ENCODE data around the gene ARL14EP.

The ARL14EP gene

DNA sequence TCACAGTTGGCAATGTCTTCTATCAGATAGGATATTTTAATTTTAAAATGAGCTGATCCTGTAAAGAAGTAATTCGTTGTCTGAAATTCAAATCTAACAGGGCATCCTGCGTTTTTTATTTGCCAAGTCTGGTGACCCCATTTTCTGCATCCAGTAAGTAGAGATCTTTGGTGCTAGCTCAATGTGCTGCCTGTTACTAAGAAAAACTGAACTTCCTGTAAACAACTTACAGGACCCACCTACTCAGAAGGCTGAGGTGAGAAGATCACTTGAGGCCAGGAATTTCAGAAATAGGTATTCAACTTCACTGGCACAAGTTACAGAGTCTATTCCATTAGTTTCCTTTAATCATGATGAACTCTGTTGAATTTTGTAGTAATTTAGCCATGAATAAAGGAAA, 4.0 kb downstream of the ARL14EP start:
- Histone ChIP-seq H3K4me3 (ENCODE audit: low read length in 2 of 2) (no peak overlapping the region), H3K36me3 (ENCODE audit: control insufficient read depth in 2 of 2, insufficient read depth in 2 of 2, low read length in 2 of 2) (peaks cover 0 to 4% of the 10 kb centered on the region in 2 donors), H3K9me3 (ENCODE audit: control insufficient read depth in 2 of 2, low read length in 2 of 2) (no peaks in the 10 kb centered on the region), H3K4me1 (ENCODE audit: control insufficient read depth, insufficient read depth, low read length) (peaks cover 17% of the 10 kb centered on the region), H3K27ac (ENCODE audit: low read length) (no peak overlapping the region), H3K9ac (ENCODE audit: low read length in 2 of 2) (no peak overlapping the region), H3K27me3 (ENCODE audit: control insufficient read depth in 1 of 2, insufficient read depth in 2 of 2, low read length in 2 of 2) (no peaks in the 10 kb centered on the region)

DNA sequence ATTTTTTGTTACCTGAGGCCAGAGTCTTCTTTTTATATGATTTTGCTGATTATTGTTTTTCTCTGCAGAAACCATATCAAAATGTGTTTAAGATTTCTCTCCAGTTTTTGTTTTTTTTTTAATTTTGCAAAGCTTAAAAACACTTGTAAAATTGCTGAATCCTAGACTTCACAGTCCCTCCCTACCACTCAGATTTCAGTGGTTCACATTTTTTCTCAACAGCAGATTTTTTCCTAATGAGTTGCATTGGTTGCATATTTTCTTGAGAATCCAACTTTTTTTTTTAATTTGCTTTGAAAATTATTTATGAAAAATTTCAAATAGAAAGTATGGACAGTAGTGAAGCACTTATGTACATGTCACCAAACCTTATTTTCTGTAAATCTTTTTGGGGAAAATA, 5.8 kb downstream of the ARL14EP start:
- no peak overlapping the region for H3K9ac ChIP-seq (ENCODE audit: low read length in 2 of 2)
- H3K4me1 ChIP-seq (ENCODE audit: control insufficient read depth, insufficient read depth, low read length) = peaks cover 16% of the 10 kb centered on the region
- H3K36me3 ChIP-seq (ENCODE audit: control insufficient read depth in 2 of 2, insufficient read depth in 2 of 2, low read length in 2 of 2) = peaks cover 6 to 12% of the 10 kb centered on the region in 2 donors
- H3K4me3 ChIP-seq (ENCODE audit: low read length in 2 of 2) = no peak overlapping the region
- H3K27ac ChIP-seq (ENCODE audit: low read length) = no peak overlapping the region
- no peaks in the 10 kb centered on the region for H3K27me3 ChIP-seq (ENCODE audit: control insufficient read depth in 1 of 2, insufficient read depth in 2 of 2, low read length in 2 of 2)
- no peaks in the 10 kb centered on the region for H3K9me3 ChIP-seq (ENCODE audit: control insufficient read depth in 2 of 2, low read length in 2 of 2)

DNA sequence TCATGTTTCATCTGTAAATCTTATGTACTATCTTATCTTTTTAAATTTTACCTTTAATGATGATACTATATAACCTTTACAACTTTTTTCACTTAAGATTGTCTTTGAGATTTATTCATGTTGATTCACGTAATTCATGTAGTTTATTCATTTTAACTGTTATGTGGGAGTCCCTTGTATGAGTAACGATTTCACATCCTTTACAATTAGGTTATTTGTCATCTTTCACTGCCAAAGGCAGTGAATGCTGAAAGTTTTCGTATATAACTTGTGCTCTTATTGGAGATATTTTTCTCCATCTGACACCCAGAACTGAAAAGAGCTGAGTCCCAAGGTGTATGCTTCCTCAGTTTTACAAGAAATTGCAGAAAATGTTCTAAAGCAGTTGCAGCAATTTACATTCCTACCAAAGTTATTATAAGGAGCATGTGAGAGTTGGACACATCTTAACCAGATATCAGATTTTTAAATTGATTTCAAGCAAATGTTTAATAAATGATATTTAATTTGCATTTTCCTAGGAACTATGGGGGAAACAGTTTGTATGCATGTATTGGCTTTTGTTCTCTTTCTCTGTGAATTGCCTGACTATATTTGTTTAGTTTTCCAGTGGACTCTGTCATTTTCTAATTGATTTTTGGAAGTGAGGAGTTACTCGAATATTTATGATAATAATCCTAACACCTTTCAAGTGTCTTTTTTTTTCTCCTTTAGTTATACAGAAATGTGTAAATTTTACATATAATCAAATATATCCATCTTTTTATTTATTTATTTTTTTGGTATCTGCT, 6.4 kb downstream of the ARL14EP start:
- Histone ChIP-seq H3K9me3 (ENCODE audit: control insufficient read depth in 2 of 2, low read length in 2 of 2) (no peaks in the 10 kb centered on the region), H3K9ac (ENCODE audit: low read length in 2 of 2) (no peak overlapping the region), H3K27ac (ENCODE audit: low read length) (no peak overlapping the region), H3K36me3 (ENCODE audit: control insufficient read depth in 2 of 2, insufficient read depth in 2 of 2, low read length in 2 of 2) (peaks cover 6 to 15% of the 10 kb centered on the region in 2 donors), H3K4me1 (ENCODE audit: control insufficient read depth, insufficient read depth, low read length) (peaks cover 13% of the 10 kb centered on the region), H3K4me3 (ENCODE audit: low read length in 2 of 2) (no peak overlapping the region), H3K27me3 (ENCODE audit: control insufficient read depth in 1 of 2, insufficient read depth in 2 of 2, low read length in 2 of 2) (no peaks in the 10 kb centered on the region)

DNA sequence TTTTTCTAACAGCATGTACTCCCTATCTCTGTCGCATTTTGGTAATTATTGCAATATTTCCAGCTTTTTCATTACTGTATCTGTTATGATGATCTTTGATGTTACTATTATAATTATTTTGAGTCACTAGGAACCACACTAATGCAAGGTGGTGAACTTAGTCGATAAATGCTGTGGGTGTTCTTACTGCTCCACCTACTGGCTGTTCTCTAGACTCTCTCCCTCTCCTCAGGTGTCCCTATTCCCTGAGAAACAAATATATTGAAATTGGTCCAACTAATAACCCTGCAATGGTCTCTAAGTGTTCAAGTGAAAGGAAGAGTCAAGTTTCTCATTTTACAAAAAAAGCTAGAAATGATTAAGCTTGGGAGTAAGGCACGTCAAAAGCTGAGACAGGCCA, 10.5 kb downstream of the ARL14EP start:
- Histone ChIP-seq H3K9ac (ENCODE audit: low read length in 2 of 2) (no peak overlapping the region), H3K4me3 (ENCODE audit: low read length in 2 of 2) (no peak overlapping the region), H3K9me3 (ENCODE audit: control insufficient read depth in 2 of 2, low read length in 2 of 2) (no peaks in the 10 kb centered on the region), H3K27ac (ENCODE audit: low read length) (no peak overlapping the region), H3K36me3 (ENCODE audit: control insufficient read depth in 2 of 2, insufficient read depth in 2 of 2, low read length in 2 of 2) (peaks cover 25 to 35% of the 10 kb centered on the region in 2 donors), H3K27me3 (ENCODE audit: control insufficient read depth in 1 of 2, insufficient read depth in 2 of 2, low read length in 2 of 2) (no peaks in the 10 kb centered on the region), H3K4me1 (ENCODE audit: control insufficient read depth, insufficient read depth, low read length) (no peaks in the 10 kb centered on the region)

DNA sequence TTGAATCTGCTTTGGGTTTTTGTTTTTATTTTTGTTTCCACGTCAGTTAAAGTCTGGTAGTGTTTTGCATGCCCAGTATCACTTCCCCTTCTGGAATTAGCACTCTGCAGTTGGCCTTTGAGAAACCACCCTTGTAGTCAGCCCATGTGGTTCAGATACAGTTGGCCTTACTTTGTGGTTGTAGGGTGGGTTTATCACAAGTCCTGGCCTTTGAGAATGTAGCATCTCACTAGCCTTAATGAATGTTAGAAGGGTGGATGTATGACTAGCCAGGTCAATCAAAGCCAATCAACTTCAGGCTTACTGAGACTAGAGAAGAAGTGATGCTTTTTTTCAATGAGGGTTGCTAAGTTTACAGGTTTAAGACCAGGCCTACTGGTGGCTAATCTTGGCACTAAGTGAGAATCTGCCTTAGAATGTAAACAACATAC, 19.8 kb downstream of the ARL14EP start:
- Histone ChIP-seq H3K4me1 (ENCODE audit: control insufficient read depth, insufficient read depth, low read length) (no peaks in the 10 kb centered on the region), H3K9me3 (ENCODE audit: control insufficient read depth in 2 of 2, low read length in 2 of 2) (no peaks in the 10 kb centered on the region), H3K27ac (ENCODE audit: low read length) (no peak overlapping the region), H3K27me3 (ENCODE audit: control insufficient read depth in 1 of 2, insufficient read depth in 2 of 2, low read length in 2 of 2) (no peaks in the 10 kb centered on the region), H3K4me3 (ENCODE audit: low read length in 2 of 2) (no peak overlapping the region), H3K9ac (ENCODE audit: low read length in 2 of 2) (no peak overlapping the region), H3K36me3 (ENCODE audit: control insufficient read depth in 2 of 2, insufficient read depth in 2 of 2, low read length in 2 of 2) (peaks cover 2 to 7% of the 10 kb centered on the region in 2 donors)

DNA sequence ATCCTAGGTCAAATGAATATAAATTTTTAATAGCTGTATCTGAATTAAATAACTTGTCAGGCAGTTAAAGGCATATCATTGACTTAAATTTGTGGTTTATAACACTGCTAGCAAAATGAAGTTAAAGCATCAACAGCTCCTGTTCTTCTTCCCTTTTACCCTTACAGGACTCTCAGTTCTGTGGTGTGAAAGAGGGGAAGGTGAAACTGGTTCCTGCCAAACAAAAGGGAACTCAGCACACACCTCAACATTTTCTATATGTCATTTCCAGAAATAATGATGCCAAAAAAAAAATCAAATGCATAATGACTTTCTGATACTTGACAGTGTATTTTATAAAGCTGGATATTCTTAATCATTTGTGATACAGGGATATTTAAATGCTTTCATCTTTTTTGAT, 21.2 kb downstream of the ARL14EP start:
- Histone ChIP-seq H3K4me3 (ENCODE audit: low read length in 2 of 2) (no peak overlapping the region), H3K9ac (ENCODE audit: low read length in 2 of 2) (no peak overlapping the region), H3K9me3 (ENCODE audit: control insufficient read depth in 2 of 2, low read length in 2 of 2) (no peaks in the 10 kb centered on the region), H3K27me3 (ENCODE audit: control insufficient read depth in 1 of 2, insufficient read depth in 2 of 2, low read length in 2 of 2) (no peaks in the 10 kb centered on the region), H3K27ac (ENCODE audit: low read length) (no peak overlapping the region), H3K4me1 (ENCODE audit: control insufficient read depth, insufficient read depth, low read length) (no peaks in the 10 kb centered on the region), H3K36me3 (ENCODE audit: control insufficient read depth in 2 of 2, insufficient read depth in 2 of 2, low read length in 2 of 2) (peaks cover 0 to 7% of the 10 kb centered on the region in 2 donors)

DNA sequence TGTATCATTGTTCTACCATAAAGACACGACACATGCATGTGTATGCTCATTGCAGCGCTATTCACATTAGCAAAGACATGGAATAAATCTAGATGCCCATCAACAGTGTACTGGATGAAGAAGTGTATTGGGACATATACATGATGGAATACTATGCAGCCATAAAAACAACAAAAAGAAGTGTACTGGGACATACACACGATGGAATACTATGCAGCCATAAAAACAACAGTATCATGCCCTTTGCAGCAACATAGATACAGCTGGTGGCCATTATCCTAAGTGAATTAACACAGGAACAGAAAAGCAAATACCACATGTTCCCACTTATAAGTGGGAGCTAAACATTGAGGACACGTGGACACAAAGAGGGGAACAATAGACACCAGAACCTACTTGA, 22.7 kb downstream of the ARL14EP start:
- H3K4me3 ChIP-seq (ENCODE audit: low read length in 2 of 2) = no peak overlapping the region
- H3K4me1 ChIP-seq (ENCODE audit: control insufficient read depth, insufficient read depth, low read length) = no peaks in the 10 kb centered on the region
- no peaks in the 10 kb centered on the region for H3K27me3 ChIP-seq (ENCODE audit: control insufficient read depth in 1 of 2, insufficient read depth in 2 of 2, low read length in 2 of 2)
- H3K9ac ChIP-seq (ENCODE audit: low read length in 2 of 2) = no peak overlapping the region
- H3K9me3 ChIP-seq (ENCODE audit: control insufficient read depth in 2 of 2, low read length in 2 of 2) = no peaks in the 10 kb centered on the region
- no peak overlapping the region for H3K27ac ChIP-seq (ENCODE audit: low read length)
- peaks cover 0 to under 1% of the 10 kb centered on the region in 2 donors for H3K36me3 ChIP-seq (ENCODE audit: control insufficient read depth in 2 of 2, insufficient read depth in 2 of 2, low read length in 2 of 2)

DNA sequence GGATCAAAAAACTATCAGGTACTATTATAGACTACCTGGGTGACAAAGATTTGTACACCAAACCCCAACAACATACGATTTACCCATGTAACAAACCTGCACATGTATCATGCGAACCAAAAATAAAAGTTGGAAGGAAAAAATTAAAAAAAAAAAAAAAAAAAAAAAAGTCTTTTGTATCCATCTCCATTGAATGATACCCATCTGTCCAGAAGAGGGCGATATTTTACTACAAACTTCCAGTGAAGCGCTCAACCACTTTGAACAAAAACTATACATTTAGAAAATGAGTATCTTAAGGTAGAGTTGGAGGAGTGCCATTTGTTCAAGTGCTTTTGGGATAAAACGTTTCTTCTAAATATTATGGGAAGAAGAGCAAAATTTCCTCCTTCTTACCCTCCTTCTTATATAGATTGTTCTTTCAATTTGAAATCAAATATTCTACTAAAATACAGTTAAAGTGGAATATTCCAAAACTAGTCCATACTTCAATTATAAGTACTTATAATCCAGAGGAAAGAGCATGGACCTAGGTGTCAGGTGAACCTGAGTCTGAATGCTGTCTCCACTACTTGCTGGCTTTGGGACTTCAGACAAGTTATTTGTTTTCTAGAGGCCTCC, 23.3 kb downstream of the ARL14EP start:
- no peak overlapping the region for H3K27ac ChIP-seq (ENCODE audit: low read length)
- no peak overlapping the region for H3K4me3 ChIP-seq (ENCODE audit: low read length in 2 of 2)
- no peaks in the 10 kb centered on the region for H3K9me3 ChIP-seq (ENCODE audit: control insufficient read depth in 2 of 2, low read length in 2 of 2)
- H3K36me3 ChIP-seq (ENCODE audit: control insufficient read depth in 2 of 2, insufficient read depth in 2 of 2, low read length in 2 of 2) = no peaks in the 10 kb centered on the region
- no peak overlapping the region for H3K9ac ChIP-seq (ENCODE audit: low read length in 2 of 2)
- no peaks in the 10 kb centered on the region for H3K27me3 ChIP-seq (ENCODE audit: control insufficient read depth in 1 of 2, insufficient read depth in 2 of 2, low read length in 2 of 2)
- H3K4me1 ChIP-seq (ENCODE audit: control insufficient read depth, insufficient read depth, low read length) = no peaks in the 10 kb centered on the region

DNA sequence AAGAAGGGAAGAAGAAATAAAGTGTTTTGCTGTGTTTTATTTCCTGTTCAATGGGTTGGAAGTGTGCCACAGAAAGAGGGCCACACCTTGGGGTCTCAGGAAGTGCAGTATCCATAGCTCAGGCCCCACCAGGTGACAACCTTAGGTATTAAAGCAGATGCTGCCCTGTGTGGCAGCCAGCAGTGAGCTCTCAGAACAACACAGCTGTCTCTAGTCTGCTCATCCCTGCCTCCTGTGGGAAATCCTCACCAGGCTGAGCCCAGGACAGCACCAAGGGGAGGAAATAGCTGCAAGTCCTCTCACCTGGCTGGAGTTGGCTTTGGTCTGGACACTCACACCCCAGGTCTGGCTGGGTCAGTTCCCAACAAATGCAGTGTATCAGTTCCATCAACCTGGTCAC, 25.1 kb downstream of the ARL14EP start:
- Histone ChIP-seq H3K4me1 (ENCODE audit: control insufficient read depth, insufficient read depth, low read length) (no peaks in the 10 kb centered on the region), H3K27me3 (ENCODE audit: control insufficient read depth in 1 of 2, insufficient read depth in 2 of 2, low read length in 2 of 2) (no peaks in the 10 kb centered on the region), H3K27ac (ENCODE audit: low read length) (no peak overlapping the region), H3K9ac (ENCODE audit: low read length in 2 of 2) (no peak overlapping the region), H3K9me3 (ENCODE audit: control insufficient read depth in 2 of 2, low read length in 2 of 2) (no peaks in the 10 kb centered on the region), H3K4me3 (ENCODE audit: low read length in 2 of 2) (no peak overlapping the region), H3K36me3 (ENCODE audit: control insufficient read depth in 2 of 2, insufficient read depth in 2 of 2, low read length in 2 of 2) (no peaks in the 10 kb centered on the region)

DNA sequence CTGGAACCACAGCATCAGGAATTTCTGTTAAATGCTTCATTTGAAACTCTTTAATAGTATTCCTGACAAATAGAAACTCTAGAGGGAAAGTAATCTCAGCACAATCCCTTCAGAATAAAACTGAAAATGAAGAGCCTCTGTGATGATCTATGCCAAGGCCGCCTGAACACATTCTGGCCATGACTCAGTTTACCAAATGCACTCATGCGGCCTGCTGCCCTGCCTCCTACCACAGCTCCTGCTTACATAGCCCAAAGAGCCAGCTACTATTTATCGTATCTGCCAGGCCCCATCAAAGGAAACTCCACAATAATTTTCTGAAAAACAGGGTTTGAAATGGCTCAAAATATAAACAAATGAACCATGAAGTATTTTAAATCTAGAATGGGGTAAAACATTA, 27.0 kb downstream of the ARL14EP start:
- no peaks in the 10 kb centered on the region for H3K9me3 ChIP-seq (ENCODE audit: control insufficient read depth in 2 of 2, low read length in 2 of 2)
- no peaks in the 10 kb centered on the region for H3K4me1 ChIP-seq (ENCODE audit: control insufficient read depth, insufficient read depth, low read length)
- H3K9ac ChIP-seq (ENCODE audit: low read length in 2 of 2) = no peak overlapping the region
- no peak overlapping the region for H3K4me3 ChIP-seq (ENCODE audit: low read length in 2 of 2)
- no peaks in the 10 kb centered on the region for H3K27me3 ChIP-seq (ENCODE audit: control insufficient read depth in 1 of 2, insufficient read depth in 2 of 2, low read length in 2 of 2)
- H3K27ac ChIP-seq (ENCODE audit: low read length) = no peak overlapping the region
- H3K36me3 ChIP-seq (ENCODE audit: control insufficient read depth in 2 of 2, insufficient read depth in 2 of 2, low read length in 2 of 2) = no peaks in the 10 kb centered on the region

DNA sequence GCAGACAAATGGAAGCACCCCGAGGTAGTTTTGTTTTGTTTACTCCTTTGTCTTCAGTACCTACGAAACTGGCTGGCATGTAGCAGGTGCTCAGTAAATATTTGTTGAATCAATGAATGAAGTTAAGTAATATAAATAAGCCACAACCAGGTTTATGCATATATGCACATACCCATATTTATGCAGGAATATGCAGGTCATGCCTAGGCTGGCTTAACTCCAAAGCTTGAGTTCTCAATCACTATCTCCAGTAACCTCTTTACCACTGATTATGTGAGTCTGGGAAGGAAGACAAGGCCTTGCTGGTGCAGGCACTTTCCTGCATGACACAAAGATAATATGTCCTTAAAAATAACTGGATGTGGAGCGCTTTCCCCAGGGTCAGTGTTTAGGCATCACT, 27.5 kb downstream of the ARL14EP start:
- H3K9ac ChIP-seq (ENCODE audit: low read length in 2 of 2) = no peak overlapping the region
- H3K4me3 ChIP-seq (ENCODE audit: low read length in 2 of 2) = no peak overlapping the region
- H3K4me1 ChIP-seq (ENCODE audit: control insufficient read depth, insufficient read depth, low read length) = no peaks in the 10 kb centered on the region
- H3K27me3 ChIP-seq (ENCODE audit: control insufficient read depth in 1 of 2, insufficient read depth in 2 of 2, low read length in 2 of 2) = no peaks in the 10 kb centered on the region
- no peak overlapping the region for H3K27ac ChIP-seq (ENCODE audit: low read length)
- no peaks in the 10 kb centered on the region for H3K36me3 ChIP-seq (ENCODE audit: control insufficient read depth in 2 of 2, insufficient read depth in 2 of 2, low read length in 2 of 2)
- no peaks in the 10 kb centered on the region for H3K9me3 ChIP-seq (ENCODE audit: control insufficient read depth in 2 of 2, low read length in 2 of 2)

All from stomach smooth muscle (tissue), 2 donors.